Breast epithelium (tissue), 3 donors: ENCODE results near the gene SNX15.
A peak's percentile ranks its signal among the peaks of the same experiment; 100 is the strongest.

Source experiments
- POLR2A ChIP-seq: fragments of 450-650 bp; IDR thresholded peaks from one replicate; pipeline ENCODE4 v1.6.1; 2016; ENCODE audit warnings: antibody characterized with exemption, mild to moderate bottlenecking, moderate library complexity
- TF ChIP-seq, protein P1 (sequence below), 3 donors: fragments of 450-650 bp; IDR thresholded peaks; one replicate each; pipeline ENCODE4 v1.5.1; 2016 to 2017; ENCODE audit warnings: antibody characterized with exemption in 3 of 3, mild to moderate bottlenecking in 3 of 3, moderate library complexity in 3 of 3

GRCh38 chr11:65027213-65028067, at the start of gene SNX15:
- TF ChIP-seq, protein P1, sequence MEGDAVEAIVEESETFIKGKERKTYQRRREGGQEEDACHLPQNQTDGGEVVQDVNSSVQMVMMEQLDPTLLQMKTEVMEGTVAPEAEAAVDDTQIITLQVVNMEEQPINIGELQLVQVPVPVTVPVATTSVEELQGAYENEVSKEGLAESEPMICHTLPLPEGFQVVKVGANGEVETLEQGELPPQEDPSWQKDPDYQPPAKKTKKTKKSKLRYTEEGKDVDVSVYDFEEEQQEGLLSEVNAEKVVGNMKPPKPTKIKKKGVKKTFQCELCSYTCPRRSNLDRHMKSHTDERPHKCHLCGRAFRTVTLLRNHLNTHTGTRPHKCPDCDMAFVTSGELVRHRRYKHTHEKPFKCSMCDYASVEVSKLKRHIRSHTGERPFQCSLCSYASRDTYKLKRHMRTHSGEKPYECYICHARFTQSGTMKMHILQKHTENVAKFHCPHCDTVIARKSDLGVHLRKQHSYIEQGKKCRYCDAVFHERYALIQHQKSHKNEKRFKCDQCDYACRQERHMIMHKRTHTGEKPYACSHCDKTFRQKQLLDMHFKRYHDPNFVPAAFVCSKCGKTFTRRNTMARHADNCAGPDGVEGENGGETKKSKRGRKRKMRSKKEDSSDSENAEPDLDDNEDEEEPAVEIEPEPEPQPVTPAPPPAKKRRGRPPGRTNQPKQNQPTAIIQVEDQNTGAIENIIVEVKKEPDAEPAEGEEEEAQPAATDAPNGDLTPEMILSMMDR (IDR thresholded peaks at IDR 0.05): peak; percentile 64 to 79 (median 68)
- peak; percentile 57 for TF ChIP-seq POLR2A
